Liver (tissue), 3 donors: ENCODE data around the gene CSNK1G3.

Source experiments
- CTCF ChIP-seq: fragments of 150-350 bp; IDR thresholded peaks from 2 replicates; pipeline ENCODE4 v1.5.1; 2017; ENCODE audit warnings: improper control_type of control experiment, low read depth, low read length; ENCODE audit not compliant: missing input control
- FOXA1 ChIP-seq: IDR thresholded peaks from 2 replicates; pipeline ENCODE4 v1.6.1; 2016; ENCODE audit warnings: antibody characterized with exemption
- RAD21 ChIP-seq, 2 donors: IDR thresholded peaks; 2 replicates each; pipeline ENCODE4 v1.6.1; 2016; ENCODE audit warnings: antibody characterized with exemption in 2 of 2, mild to moderate bottlenecking in 2 of 2
- REST ChIP-seq: IDR thresholded peaks from 2 replicates; pipeline ENCODE4 v1.6.1; 2016; ENCODE audit warnings: antibody characterized with exemption, mild to moderate bottlenecking
- TAF1 ChIP-seq: conservative IDR thresholded peaks from 2 replicates; pipeline ENCODE4 v1.6.1; 2016; ENCODE audit warnings: antibody characterized with exemption, mild to moderate bottlenecking
- YY1 ChIP-seq: IDR thresholded peaks from 2 replicates; pipeline ENCODE4 v1.6.1; 2016; ENCODE audit warnings: antibody characterized with exemption, mild to moderate bottlenecking
- ZBTB33 ChIP-seq: IDR thresholded peaks from 2 replicates; pipeline ENCODE4 v1.6.1; 2016; ENCODE audit warnings: antibody characterized with exemption
- donor health status: healthy.
- donor health status: healthy.

- TF ChIP-seq CTCF (no peak), ZBTB33 (no peak), REST (no peak), TAF1 (no peak), RAD21 (IDR thresholded peaks at IDR 0.05) (no peak), FOXA1 (no peak), YY1 (no peak)
Measured at GRCh38 chr5:123543438-123543837, 31.5 kb downstream of the CSNK1G3 start.
